ENCODE measurements around the gene CR1L. TPM values are rescaled to one million over a fixed set of nuclear protein-coding genes. Genes with fewer than 3 reads are reported as not detected.
"Not testable (repeated sequence)": the region's sequence is repeated elsewhere in the genome, so short reads cannot be mapped to it uniquely, and the experiment has no call there.

Gene CR1L
- total and polyA plus RNA-seq, 9 donors, result 0.22 to 0.65 (median 0.33) TPM; not detected in 3

GRCh38 chr1:207676153-207676552, 31.2 kb downstream of the CR1L start:
- no peak for DNase-seq
- H3K4me1 ChIP-seq (ENCODE audit: control insufficient read depth, insufficient read depth, low read length), result no peaks in the 10 kb centered on the region
- no CpG with 5 or more reads among the region's 4 CpGs for WGBS (ENCODE audit: insufficient coverage)
- no peaks in the 10 kb centered on the region for H3K9me3 ChIP-seq (replicated peaks; ENCODE audit: control insufficient read depth, low read depth, low read length)
- H3K4me3 ChIP-seq (ENCODE audit: low read length), result no peak overlapping the region
- peaks cover 4% of the 10 kb centered on the region for H3K27me3 ChIP-seq (ENCODE audit: control insufficient read depth, insufficient read depth, low read length)
- no peak overlapping the region for H3K27ac ChIP-seq (ENCODE audit: low read length)
- no peaks in the 10 kb centered on the region for H3K36me3 ChIP-seq (ENCODE audit: control insufficient read depth, insufficient read depth, low read length)

- WGBS (ENCODE audit: insufficient coverage), result no CpG with 5 or more reads among the region's 6 CpGs
- not testable (repeated sequence) for H3K9me3 ChIP-seq (replicated peaks; ENCODE audit: control insufficient read depth, low read depth, low read length); H3K4me1 ChIP-seq (ENCODE audit: control insufficient read depth, insufficient read depth, low read length); H3K27me3 ChIP-seq (ENCODE audit: control insufficient read depth, insufficient read depth, low read length); H3K27ac ChIP-seq (ENCODE audit: low read length); H3K4me3 ChIP-seq (ENCODE audit: low read length); DNase-seq; H3K36me3 ChIP-seq (ENCODE audit: control insufficient read depth, insufficient read depth, low read length)
These were observed 35.9 kb downstream of the CR1L start for GRCh38 chr1:207680590-207681388.

- not testable (repeated sequence) for H3K27me3 ChIP-seq (ENCODE audit: control insufficient read depth, insufficient read depth, low read length); H3K36me3 ChIP-seq (ENCODE audit: control insufficient read depth, insufficient read depth, low read length); DNase-seq; H3K9me3 ChIP-seq (replicated peaks; ENCODE audit: control insufficient read depth, low read depth, low read length); H3K27ac ChIP-seq (ENCODE audit: low read length); H3K4me3 ChIP-seq (ENCODE audit: low read length); H3K4me1 ChIP-seq (ENCODE audit: control insufficient read depth, insufficient read depth, low read length)
- WGBS (ENCODE audit: insufficient coverage), result 100% methylated on average over 3 of the region's 6 CpGs
These were observed 38.0 kb downstream of the CR1L start for GRCh38 chr1:207682872-207683434.

- H3K27me3 ChIP-seq (ENCODE audit: control insufficient read depth, insufficient read depth, low read length); H3K36me3 ChIP-seq (ENCODE audit: control insufficient read depth, insufficient read depth, low read length); H3K4me1 ChIP-seq (ENCODE audit: control insufficient read depth, insufficient read depth, low read length); H3K9me3 ChIP-seq (replicated peaks; ENCODE audit: control insufficient read depth, low read depth, low read length); H3K4me3 ChIP-seq (ENCODE audit: low read length); H3K27ac ChIP-seq (ENCODE audit: low read length); DNase-seq: not testable (repeated sequence)
- no CpG with 5 or more reads among the region's 4 CpGs for WGBS (ENCODE audit: insufficient coverage)
These were observed 45.6 kb downstream of the CR1L start for GRCh38 chr1:207690551-207690950.

GRCh38 chr1:207691010-207691409, 46.1 kb downstream of the CR1L start:
- no peaks in the 10 kb centered on the region for H3K4me1 ChIP-seq (ENCODE audit: control insufficient read depth, insufficient read depth, low read length)
- no peaks in the 10 kb centered on the region for H3K9me3 ChIP-seq (replicated peaks; ENCODE audit: control insufficient read depth, low read depth, low read length)
- no peak for DNase-seq
- H3K27me3 ChIP-seq (ENCODE audit: control insufficient read depth, insufficient read depth, low read length), result peaks cover 5% of the 10 kb centered on the region
- no peak overlapping the region for H3K4me3 ChIP-seq (ENCODE audit: low read length)
- H3K27ac ChIP-seq (ENCODE audit: low read length), result no peak overlapping the region
- H3K36me3 ChIP-seq (ENCODE audit: control insufficient read depth, insufficient read depth, low read length), result no peaks in the 10 kb centered on the region

- no peaks in the 10 kb centered on the region for H3K9me3 ChIP-seq (replicated peaks; ENCODE audit: control insufficient read depth, low read depth, low read length)
- H3K36me3 ChIP-seq (ENCODE audit: control insufficient read depth, insufficient read depth, low read length), result no peaks in the 10 kb centered on the region
- H3K27ac ChIP-seq (ENCODE audit: low read length), result no peak overlapping the region
- H3K4me1 ChIP-seq (ENCODE audit: control insufficient read depth, insufficient read depth, low read length), result no peaks in the 10 kb centered on the region
- no peak for DNase-seq
- WGBS (ENCODE audit: insufficient coverage), result 74% methylated on average over 7 of the region's 11 CpGs
- peaks cover 5% of the 10 kb centered on the region for H3K27me3 ChIP-seq (ENCODE audit: control insufficient read depth, insufficient read depth, low read length)
- H3K4me3 ChIP-seq (ENCODE audit: low read length), result no peak overlapping the region
These were observed 46.9 kb downstream of the CR1L start for GRCh38 chr1:207691841-207692240.

- H3K4me1 ChIP-seq (ENCODE audit: control insufficient read depth, insufficient read depth, low read length); DNase-seq; H3K36me3 ChIP-seq (ENCODE audit: control insufficient read depth, insufficient read depth, low read length); H3K27ac ChIP-seq (ENCODE audit: low read length); H3K4me3 ChIP-seq (ENCODE audit: low read length); H3K27me3 ChIP-seq (ENCODE audit: control insufficient read depth, insufficient read depth, low read length); H3K9me3 ChIP-seq (replicated peaks; ENCODE audit: control insufficient read depth, low read depth, low read length): not testable (repeated sequence)
- 86% methylated on average over 6 of the region's 7 CpGs for WGBS (ENCODE audit: insufficient coverage)
These were observed 47.4 kb downstream of the CR1L start for GRCh38 chr1:207692291-207692690.

- peaks cover 2% of the 10 kb centered on the region for H3K27me3 ChIP-seq (ENCODE audit: control insufficient read depth, insufficient read depth, low read length)
- WGBS (ENCODE audit: insufficient coverage), result 72% methylated on average over 2 of the region's 2 CpGs
These were observed 51.0 kb downstream of the CR1L start for GRCh38 chr1:207695891-207696290.

GRCh38 chr1:207698822-207699483, 54.0 kb downstream of the CR1L start:
- Histone ChIP-seq H3K4me1 (ENCODE audit: control insufficient read depth, insufficient read depth, low read length) (no peaks in the 10 kb centered on the region), H3K9me3 (replicated peaks; ENCODE audit: control insufficient read depth, low read depth, low read length) (no peaks in the 10 kb centered on the region), H3K4me3 (ENCODE audit: low read length) (no peak overlapping the region), H3K36me3 (ENCODE audit: control insufficient read depth, insufficient read depth, low read length) (no peaks in the 10 kb centered on the region), H3K27me3 (ENCODE audit: control insufficient read depth, insufficient read depth, low read length) (no peaks in the 10 kb centered on the region), H3K27ac (ENCODE audit: low read length) (no peak overlapping the region)
- no CpG with 5 or more reads among the region's 4 CpGs for WGBS (ENCODE audit: insufficient coverage)
- peak; percentile 47 for DNase-seq

More at GRCh38 chr1:207695891-207696290, 51.0 kb downstream of the CR1L start:
- Histone ChIP-seq H3K4me1 (ENCODE audit: control insufficient read depth, insufficient read depth, low read length) (no peaks in the 10 kb centered on the region), H3K4me3 (ENCODE audit: low read length) (no peak overlapping the region), H3K27ac (ENCODE audit: low read length) (no peak overlapping the region), H3K36me3 (ENCODE audit: control insufficient read depth, insufficient read depth, low read length) (no peaks in the 10 kb centered on the region), H3K9me3 (replicated peaks; ENCODE audit: control insufficient read depth, low read depth, low read length) (no peaks in the 10 kb centered on the region)
- no peak for DNase-seq

GRCh38 chr1:207702317-207702716, 57.4 kb downstream of the CR1L start:
- Histone ChIP-seq H3K4me3 (ENCODE audit: low read length) (no peak overlapping the region), H3K9me3 (replicated peaks; ENCODE audit: control insufficient read depth, low read depth, low read length) (no peaks in the 10 kb centered on the region), H3K27ac (ENCODE audit: low read length) (no peak overlapping the region), H3K36me3 (ENCODE audit: control insufficient read depth, insufficient read depth, low read length) (no peaks in the 10 kb centered on the region), H3K27me3 (ENCODE audit: control insufficient read depth, insufficient read depth, low read length) (no peaks in the 10 kb centered on the region), H3K4me1 (ENCODE audit: control insufficient read depth, insufficient read depth, low read length) (no peaks in the 10 kb centered on the region)
- 38% methylated on average over 1 of the region's 1 CpG for WGBS (ENCODE audit: insufficient coverage)
- no peak for DNase-seq
